BLaER1 treated with 17β-estradiol and CSF1 and Interleukin-3, amounts not matched to agents 10 nM and 100 nM (cell line): Measurements from ENCODE around the gene CFP.

Experiments used
- H3K27ac ChIP-seq, 11 experiments: shearing (Covaris generic); formaldehyde crosslinking; 2 replicates each; pipeline ENCODE4 v1.8.1; 2022
- H3K27me3 ChIP-seq, 11 experiments: shearing (Covaris generic); formaldehyde crosslinking; 2 replicates each; pipeline ENCODE4 v1.8.1; 2022
- H3K36me3 ChIP-seq, 11 experiments: shearing (Covaris generic); formaldehyde crosslinking; 2 replicates each; pipeline ENCODE4 v1.8.1; 2022
- H3K4me1 ChIP-seq, 10 experiments: shearing (Covaris generic); formaldehyde crosslinking; 2 replicates each; pipeline ENCODE4 v1.8.1; 2022
- H3K4me2 ChIP-seq, 11 experiments: shearing (Covaris generic); formaldehyde crosslinking; 2 replicates each; pipeline ENCODE4 v1.8.1; 2022
- H3K4me3 ChIP-seq, 10 experiments: shearing (Covaris generic); formaldehyde crosslinking; 2 replicates each; pipeline ENCODE4 v1.8.1; 2022
- H3K9ac ChIP-seq, 11 experiments: shearing (Covaris generic); formaldehyde crosslinking; 2 replicates each; pipeline ENCODE4 v1.8.1; 2022
- H3K9me3 ChIP-seq, 11 experiments: shearing (Covaris generic); formaldehyde crosslinking; replicated peaks in 1 of 11; 2 replicates each; pipeline ENCODE4 v1.8.1; 2022
- H4K20me1 ChIP-seq, 11 experiments: shearing (Covaris generic); formaldehyde crosslinking; 2 replicates each; pipeline ENCODE4 v1.8.1; 2022
- Cebpa-rat ChIP-seq, 11 experiments: shearing (Covaris generic); IDR thresholded peaks; 2 replicates each; pipeline ENCODE4 v1.8.1; 2022

The CFP gene

GRCh38 chrX:47574547-47575301, 55.0 kb downstream of the CFP start:
- TF ChIP-seq Cebpa-rat (IDR thresholded peaks at IDR 0.05): peak in 5 of 11 experiments; percentile 17 to 73 (median 27); a peak in 3 of 22 replicates
- Histone ChIP-seq H3K27ac (peak overlapping the region; percentile 64 to 94 (median 88); a peak in 21 of 22 replicates), H3K9ac (peak overlapping the region; percentile 77 to 90 (median 80)), H3K36me3 (peaks cover 11 to 26% (median 19%) of the 10 kb centered on the region in 11 experiments; a peak in 20 of 22 replicates), H3K27me3 (peaks cover 0 to 59% (median 28%) of the 10 kb centered on the region in 11 experiments; a peak in 18 of 22 replicates), H3K4me1 (peaks cover 44 to 81% (median 68%) of the 10 kb centered on the region in 10 experiments), H3K9me3 (peaks cover 0 to 33% (median 13%) of the 10 kb centered on the region in 11 experiments; a peak in 9 of 22 replicates), H3K4me3 (peak overlapping the region in 9 of 10 experiments; percentile 36 to 65 (median 53); a peak in 18 of 20 replicates), H4K20me1 (peaks cover 0 to 8% (median 0%) of the 10 kb centered on the region in 11 experiments; a peak in 1 of 22 replicates), H3K4me2 (peak overlapping the region; percentile 69 to 87 (median 83))

- Histone ChIP-seq H3K36me3 (peaks cover 14 to 32% (median 26%) of the 10 kb centered on the region in 11 experiments; a peak in 20 of 22 replicates), H3K27ac (peak overlapping the region; percentile 64 to 94 (median 88); a peak in 21 of 22 replicates)
Measured at GRCh38 chrX:47574076-47574546, 55.6 kb downstream of the CFP start.

GRCh38 chrX:47573341-47574075, 56.2 kb downstream of the CFP start:
- peak overlapping the region; percentile 69 to 87 (median 83) for H3K4me2 ChIP-seq

More at GRCh38 chrX:47574076-47574546, 55.6 kb downstream of the CFP start:
- H3K27me3 ChIP-seq: peaks cover 0 to 60% (median 28%) of the 10 kb centered on the region in 11 experiments; a peak in 18 of 22 replicates
- H3K9me3 ChIP-seq: peaks cover 0 to 33% (median 13%) of the 10 kb centered on the region in 11 experiments; a peak in 9 of 22 replicates
- peak overlapping the region; percentile 69 to 87 (median 83) for H3K4me2 ChIP-seq
- peak overlapping the region in 9 of 10 experiments; percentile 36 to 65 (median 53); a peak in 18 of 20 replicates for H3K4me3 ChIP-seq
- H4K20me1 ChIP-seq: peaks cover 0 to 8% (median 0%) of the 10 kb centered on the region in 11 experiments; a peak in 2 of 22 replicates
- no peak for TF ChIP-seq Cebpa-rat (IDR thresholded peaks at IDR 0.05)
- H3K9ac ChIP-seq: peak overlapping the region; percentile 77 to 90 (median 80)
- H3K4me1 ChIP-seq: peaks cover 41 to 76% (median 64%) of the 10 kb centered on the region in 10 experiments

More at GRCh38 chrX:47573341-47574075, 56.2 kb downstream of the CFP start:
- Histone ChIP-seq H3K27me3 (peaks cover 0 to 56% (median 28%) of the 10 kb centered on the region in 11 experiments; a peak in 17 of 22 replicates), H3K4me3 (peak overlapping the region in 9 of 10 experiments; percentile 36 to 65 (median 53); a peak in 15 of 20 replicates), H3K27ac (peak overlapping the region; percentile 64 to 94 (median 88); a peak in 21 of 22 replicates), H3K4me1 (peaks cover 35 to 70% (median 58%) of the 10 kb centered on the region in 10 experiments), H4K20me1 (peaks cover 0 to 8% (median 0%) of the 10 kb centered on the region in 11 experiments; a peak in 4 of 22 replicates), H3K9ac (peak overlapping the region; percentile 77 to 90 (median 80)), H3K36me3 (peaks cover 14 to 36% (median 30%) of the 10 kb centered on the region in 11 experiments; a peak in 20 of 22 replicates), H3K9me3 (peaks cover 0 to 33% (median 13%) of the 10 kb centered on the region in 11 experiments; a peak in 9 of 22 replicates)
- TF ChIP-seq Cebpa-rat (IDR thresholded peaks at IDR 0.05): no peak
